HepG2 (cell line): ENCODE measurements around the gene PPP1R27. TPM values are rescaled to one million over a fixed set of nuclear protein-coding genes. Genes with fewer than 3 reads are reported as not detected.

Source experiments
- ATF7 ChIP-seq, 2 experiments: fragments of 450-650 bp in 1 of 2; sonication (generic) in 1 of 2; formaldehyde crosslinking in 1 of 2; IDR thresholded peaks; 2 replicates each; pipeline versions ENCODE4 v1.4.0 to v1.6.1; 2016 to 2020; ENCODE audit warnings: antibody characterized with exemption in 1 of 2, mild to moderate bottlenecking in 1 of 2, missing genetic modification reagents in 1 of 2
- BCL6 ChIP-seq: IDR thresholded peaks from 2 replicates; pipeline ENCODE4 v1.6.1; 2016; ENCODE audit warnings: missing genetic modification reagents, missing compliant biosample characterization
- GABPB1 ChIP-seq: IDR thresholded peaks from 2 replicates; pipeline ENCODE4 v1.6.1; 2016; ENCODE audit warnings: mild to moderate bottlenecking, missing genetic modification reagents, moderate library complexity, missing compliant biosample characterization
- KLF9 ChIP-seq: IDR thresholded peaks from 2 replicates; pipeline ENCODE4 v1.6.1; 2016; ENCODE audit warnings: low read depth
- NRL ChIP-seq: sonication (generic); formaldehyde crosslinking; IDR thresholded peaks from 2 replicates; pipeline ENCODE4 v1.5.0; 2020; ENCODE audit warnings: missing genetic modification reagents, mild to moderate bottlenecking, moderate library complexity, borderline replicate concordance
- PAF1 ChIP-seq: IDR thresholded peaks from 2 replicates; pipeline ENCODE4 v1.6.1; 2016; ENCODE audit warnings: missing genetic modification reagents, missing compliant biosample characterization
- PAX8 ChIP-seq: sonication (generic); formaldehyde crosslinking; IDR thresholded peaks from 2 replicates; pipeline ENCODE4 v1.8.0; 2022; ENCODE audit warnings: mild to moderate bottlenecking, missing genetic modification reagents, borderline replicate concordance
- PBX2 ChIP-seq: IDR thresholded peaks from 2 replicates; pipeline ENCODE4 v1.6.1; 2016; ENCODE audit warnings: control low read depth
- PREB ChIP-seq: sonication (generic); formaldehyde crosslinking; IDR thresholded peaks from 2 replicates; pipeline ENCODE4 v1.4.0; 2020; ENCODE audit warnings: missing genetic modification reagents
- ZNF224 ChIP-seq: sonication (generic); formaldehyde crosslinking; IDR thresholded peaks from 2 replicates; pipeline ENCODE4 v1.5.0; 2020; ENCODE audit warnings: mild to moderate bottlenecking, missing genetic modification reagents
- ZNF230 ChIP-seq: sonication (generic); formaldehyde crosslinking; IDR thresholded peaks from 2 replicates; pipeline ENCODE4 v1.4.0; 2020; ENCODE audit warnings: mild to moderate bottlenecking, missing genetic modification reagents
- ZNF556 ChIP-seq: sonication (generic); formaldehyde crosslinking; IDR thresholded peaks from 2 replicates; pipeline ENCODE4 v1.4.0; 2020; ENCODE audit warnings: mild to moderate bottlenecking, missing genetic modification reagents, borderline replicate concordance
- polyA plus RNA-seq, 8 experiments: library from polyadenylated mRNA; depleted of rRNA in 3 of 8; stranded (reverse) in 7 of 8; unstranded in 1 of 8; fragments of >200 nt; fragmentation: Illumina TruSeq in 4 of 8; extraction: Trizol in 4 of 8; gene quantifications; 2 replicates each; pipeline versions ENCODE4 v1.2.1 to v1.2.3, GENCODE V29; 2011 to 2016; ENCODE audit warnings: low read depth in 4 of 8, missing spikeins in 1 of 8, mixed read lengths in 1 of 8; ENCODE audit not compliant: insufficient read depth in 1 of 8
- total RNA-seq, 5 experiments: library from RNA; depleted of rRNA; stranded (reverse); fragments of >200 nt; fragmentation: Illumina TruSeq; extraction: Trizol; gene quantifications; 2 replicates each; pipeline ENCODE4 v1.2.3, GENCODE V29; 2016; ENCODE audit warnings: low read depth in 1 of 5
- TF ChIP-seq, protein P1 (sequence below): sonication (generic); formaldehyde crosslinking; IDR thresholded peaks from 2 replicates; pipeline ENCODE4 v1.4.0; 2020; ENCODE audit warnings: mild to moderate bottlenecking, missing genetic modification reagents
- TF ChIP-seq, protein P2 (sequence below), 2 experiments: sonication (generic) in 1 of 2; formaldehyde crosslinking in 1 of 2; IDR thresholded peaks; 2 replicates each; pipeline versions ENCODE4 v1.5.1 to v1.6.1; 2011 to 2020; ENCODE audit warnings: borderline replicate concordance in 1 of 2, low read depth in 1 of 2, low read length in 1 of 2, mild to moderate bottlenecking in 1 of 2, missing genetic modification reagents in 1 of 2, moderate library complexity in 1 of 2

PPP1R27 gene
- total and polyA plus RNA-seq, 2 of the 13 experiments (the other 11 are each of a cell fraction or from before 2014, with no cell fraction given): 0.17 to 1.00 TPM

GRCh38 chr17:81871387-81872230, 36.8 kb upstream of the PPP1R27 start (continued):
- TF ChIP-seq PBX2 (no peak; the same call in 1 of the 2 replicates), PREB (CRISPR knock-in tag) (no peak), ATF7 (IDR thresholded peaks at IDR 0.05) (no peak), ATF7 (CRISPR knock-in tag; IDR thresholded peaks at IDR 0.05) (peak; percentile 73), ZNF556 (CRISPR knock-in tag) (peak; percentile 93; the same call in 1 of the 2 replicates), BCL6 (CRISPR knock-in tag) (peak; percentile 36; the same call in 1 of the 2 replicates), KLF9 (CRISPR knock-in tag) (peak; percentile 81; the same call in 1 of the 2 replicates), NRL (CRISPR knock-in tag) (peak; percentile 90), GABPB1 (CRISPR knock-in tag) (peak; percentile 92), PAX8 (CRISPR knock-in tag) (peak; percentile 95; the same call in 1 of the 2 replicates), ZNF224 (CRISPR knock-in tag) (peak; percentile 86; the same call in 1 of the 2 replicates), PAF1 (CRISPR knock-in tag) (no peak), ZNF230 (CRISPR knock-in tag) (peak; percentile 88; the same call in 1 of the 2 replicates)
- TF ChIP-seq, protein P1, sequence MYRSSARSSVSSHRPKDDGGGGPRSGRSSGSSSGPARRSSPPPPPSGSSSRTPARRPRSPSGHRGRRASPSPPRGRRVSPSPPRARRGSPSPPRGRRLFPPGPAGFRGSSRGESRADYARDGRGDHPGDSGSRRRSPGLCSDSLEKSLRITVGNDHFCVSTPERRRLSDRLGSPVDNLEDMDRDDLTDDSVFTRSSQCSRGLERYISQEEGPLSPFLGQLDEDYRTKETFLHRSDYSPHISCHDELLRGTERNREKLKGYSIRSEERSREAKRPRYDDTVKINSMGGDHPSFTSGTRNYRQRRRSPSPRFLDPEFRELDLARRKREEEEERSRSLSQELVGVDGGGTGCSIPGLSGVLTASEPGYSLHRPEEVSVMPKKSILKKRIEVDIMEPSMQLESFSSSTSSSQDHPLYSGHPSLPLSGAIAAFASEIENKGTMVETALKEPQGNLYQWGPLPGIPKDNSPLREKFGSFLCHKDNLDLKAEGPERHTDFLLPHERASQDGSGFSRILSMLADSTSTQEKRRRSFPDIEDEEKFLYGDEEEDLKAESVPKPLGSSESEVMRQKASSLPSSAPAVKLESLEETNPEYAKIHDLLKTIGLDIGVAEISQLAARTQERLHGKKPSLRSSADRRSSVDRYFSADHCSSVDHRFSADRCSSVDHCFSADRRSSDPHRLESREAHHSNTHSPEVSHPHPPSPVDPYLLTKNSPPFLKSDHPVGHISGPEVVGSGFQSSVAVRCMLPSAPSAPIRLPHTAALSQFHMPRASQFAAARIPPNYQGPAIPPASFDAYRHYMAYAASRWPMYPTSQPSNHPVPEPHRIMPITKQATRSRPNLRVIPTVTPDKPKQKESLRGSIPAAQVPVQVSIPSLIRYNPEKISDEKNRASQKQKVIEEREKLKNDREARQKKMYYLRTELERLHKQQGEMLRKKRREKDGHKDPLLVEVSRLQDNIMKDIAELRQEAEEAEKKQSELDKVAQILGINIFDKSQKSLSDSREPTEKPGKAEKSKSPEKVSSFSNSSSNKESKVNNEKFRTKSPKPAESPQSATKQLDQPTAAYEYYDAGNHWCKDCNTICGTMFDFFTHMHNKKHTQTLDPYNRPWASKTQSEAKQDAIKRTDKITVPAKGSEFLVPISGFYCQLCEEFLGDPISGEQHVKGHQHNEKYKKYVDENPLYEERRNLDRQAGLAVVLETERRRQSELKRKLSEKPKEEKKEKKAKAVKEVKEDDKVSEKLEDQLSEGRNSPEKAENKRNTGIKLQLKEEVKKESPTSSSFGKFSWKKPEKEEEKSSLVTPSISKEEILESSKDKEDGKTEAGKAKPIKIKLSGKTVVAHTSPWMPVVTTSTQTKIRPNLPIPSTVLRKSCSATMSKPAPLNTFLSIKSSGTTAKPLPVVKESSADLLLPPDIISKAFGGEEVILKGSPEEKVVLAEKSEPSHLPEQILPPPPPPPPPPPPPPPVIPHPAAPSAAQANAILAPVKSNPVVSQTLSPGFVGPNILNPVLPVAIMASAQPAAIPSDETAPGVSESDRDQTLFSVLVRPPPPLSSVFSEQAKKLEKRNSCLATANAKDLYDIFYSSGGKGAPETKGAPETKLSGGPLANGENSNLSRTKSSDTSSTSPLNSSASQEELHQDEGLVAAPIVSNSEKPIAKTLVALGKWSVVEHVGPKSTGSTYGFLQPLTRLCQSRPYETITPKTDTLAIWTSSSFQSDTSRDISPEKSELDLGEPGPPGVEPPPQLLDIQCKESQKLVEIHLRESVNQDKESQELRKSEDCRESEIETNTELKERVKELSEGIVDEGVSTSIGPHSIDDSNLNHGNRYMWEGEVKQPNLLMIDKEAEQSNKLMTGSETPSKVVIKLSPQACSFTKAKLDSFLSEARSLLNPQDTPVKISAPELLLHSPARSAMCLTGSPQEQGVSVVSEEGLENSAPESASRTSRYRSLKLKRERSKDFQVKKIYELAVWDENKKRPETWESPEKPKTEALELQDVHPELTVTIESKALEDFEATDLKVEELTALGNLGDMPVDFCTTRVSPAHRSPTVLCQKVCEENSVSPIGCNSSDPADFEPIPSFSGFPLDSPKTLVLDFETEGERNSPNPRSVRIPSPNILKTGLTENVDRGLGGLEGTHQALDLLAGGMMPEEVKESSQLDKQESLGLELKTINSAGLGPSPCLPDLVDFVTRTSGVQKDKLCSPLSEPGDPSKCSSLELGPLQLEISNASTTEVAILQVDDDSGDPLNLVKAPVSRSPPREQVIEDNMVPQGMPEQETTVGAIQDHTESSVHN: peak; percentile 94
- TF ChIP-seq, protein P2, sequence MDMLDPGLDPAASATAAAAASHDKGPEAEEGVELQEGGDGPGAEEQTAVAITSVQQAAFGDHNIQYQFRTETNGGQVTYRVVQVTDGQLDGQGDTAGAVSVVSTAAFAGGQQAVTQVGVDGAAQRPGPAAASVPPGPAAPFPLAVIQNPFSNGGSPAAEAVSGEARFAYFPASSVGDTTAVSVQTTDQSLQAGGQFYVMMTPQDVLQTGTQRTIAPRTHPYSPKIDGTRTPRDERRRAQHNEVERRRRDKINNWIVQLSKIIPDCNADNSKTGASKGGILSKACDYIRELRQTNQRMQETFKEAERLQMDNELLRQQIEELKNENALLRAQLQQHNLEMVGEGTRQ (IDR thresholded peaks at IDR 0.05; ENCODE audit: low read depth, low read length): no peak; the same call in 1 of the 2 replicates
- TF ChIP-seq, protein P2 (CRISPR knock-in tag; IDR thresholded peaks at IDR 0.05; ENCODE audit: borderline replicate concordance): 0 out of 2 replicates have a peak, but pooled peaks have one; percentile 51
